OCI-LY7 (cell line): ENCODE measurements around the gene EVI2A.

Experiments used
- EZH2phosphoT487 ChIP-seq: fragments of 200-600 bp; sonication (generic); IDR thresholded peaks from 2 replicates; pipeline ENCODE4 v1.6.1; 2018; ENCODE audit warnings: low read depth, borderline replicate concordance, mild to moderate bottlenecking, mixed run types, antibody characterized with exemption, low read length, moderate library complexity, mixed read lengths
- TF ChIP-seq, protein P1 (sequence below): fragments of 200-600 bp; sonication (generic); conservative IDR thresholded peaks from 2 replicates; pipeline ENCODE4 v1.5.1; 2014; ENCODE audit warnings: mild to moderate bottlenecking, antibody characterized with exemption, low read length, moderate library complexity, mixed read lengths

DNA sequence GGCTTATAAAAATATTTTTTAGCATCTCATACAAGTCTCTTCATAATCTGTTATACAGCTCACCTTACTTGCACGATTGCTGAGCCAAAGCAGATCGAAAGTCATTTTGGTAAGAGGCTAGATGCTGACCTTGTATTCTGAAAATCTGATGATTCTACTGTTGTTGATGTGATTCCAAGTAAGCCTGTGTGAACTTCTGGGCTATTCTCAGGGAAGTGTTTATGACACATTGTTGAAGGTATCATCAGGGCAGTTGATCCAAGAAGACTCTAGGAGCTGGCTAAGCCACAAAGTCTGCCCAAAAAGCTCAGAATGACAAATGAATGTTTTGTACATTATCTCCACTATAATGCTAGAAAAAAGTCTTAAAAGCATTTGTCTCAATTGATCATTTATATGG lies 40.4 kb downstream of the EVI2A start:
- TF ChIP-seq, protein P1, sequence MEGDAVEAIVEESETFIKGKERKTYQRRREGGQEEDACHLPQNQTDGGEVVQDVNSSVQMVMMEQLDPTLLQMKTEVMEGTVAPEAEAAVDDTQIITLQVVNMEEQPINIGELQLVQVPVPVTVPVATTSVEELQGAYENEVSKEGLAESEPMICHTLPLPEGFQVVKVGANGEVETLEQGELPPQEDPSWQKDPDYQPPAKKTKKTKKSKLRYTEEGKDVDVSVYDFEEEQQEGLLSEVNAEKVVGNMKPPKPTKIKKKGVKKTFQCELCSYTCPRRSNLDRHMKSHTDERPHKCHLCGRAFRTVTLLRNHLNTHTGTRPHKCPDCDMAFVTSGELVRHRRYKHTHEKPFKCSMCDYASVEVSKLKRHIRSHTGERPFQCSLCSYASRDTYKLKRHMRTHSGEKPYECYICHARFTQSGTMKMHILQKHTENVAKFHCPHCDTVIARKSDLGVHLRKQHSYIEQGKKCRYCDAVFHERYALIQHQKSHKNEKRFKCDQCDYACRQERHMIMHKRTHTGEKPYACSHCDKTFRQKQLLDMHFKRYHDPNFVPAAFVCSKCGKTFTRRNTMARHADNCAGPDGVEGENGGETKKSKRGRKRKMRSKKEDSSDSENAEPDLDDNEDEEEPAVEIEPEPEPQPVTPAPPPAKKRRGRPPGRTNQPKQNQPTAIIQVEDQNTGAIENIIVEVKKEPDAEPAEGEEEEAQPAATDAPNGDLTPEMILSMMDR: no peak
- TF ChIP-seq EZH2phosphoT487: no peak
